Measurements from ENCODE around the gene RGS3. TPM values are rescaled to one million over a fixed set of nuclear protein-coding genes. Genes with fewer than 3 reads are reported as not detected.

The RGS3 gene
- total RNA-seq, 1 donor, result 48.9 TPM

DNA sequence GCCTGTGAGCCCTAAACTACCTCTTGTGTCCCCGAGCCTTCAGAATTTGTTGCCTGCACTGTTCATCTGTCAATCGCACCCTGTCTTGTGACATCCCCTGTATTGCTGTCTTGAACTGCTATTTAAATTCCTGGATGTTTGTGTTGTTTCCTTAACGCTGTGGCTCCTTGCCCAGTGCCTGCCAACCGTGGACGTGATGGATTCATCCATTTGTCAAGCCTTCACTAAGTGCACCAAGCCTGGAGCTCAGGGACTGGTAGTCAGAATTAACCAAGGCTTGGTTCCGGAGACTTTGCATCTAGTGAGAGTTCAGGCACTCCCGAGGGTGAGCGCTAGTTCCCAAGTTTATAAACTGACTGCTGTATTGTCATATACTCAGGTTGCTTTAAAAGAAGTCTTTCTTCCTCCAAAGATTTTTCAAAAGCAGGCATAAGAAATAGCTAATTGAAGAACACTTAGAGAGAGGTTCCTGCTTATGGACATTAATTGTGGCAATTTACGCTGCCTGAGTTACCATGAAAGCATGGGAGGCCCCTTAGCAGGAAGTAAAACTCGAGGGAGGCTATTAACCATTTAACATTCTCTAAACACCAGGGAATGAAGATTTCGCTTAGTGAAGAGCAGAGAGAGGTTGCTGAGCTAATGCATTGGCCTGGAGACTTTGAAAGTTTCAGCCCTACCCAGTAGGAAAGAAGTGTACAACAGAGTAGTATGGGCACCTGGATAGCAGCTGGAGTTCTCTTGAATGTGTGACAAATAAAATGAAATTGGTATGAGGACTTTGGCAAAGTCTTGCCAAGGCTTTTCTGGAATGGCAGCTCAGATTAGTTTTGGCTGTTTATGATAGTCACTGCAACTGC, 29.0 kb downstream of the RGS3 start:
- no peak for DNase-seq (ENCODE audit: low read depth)
- H3K4me3 ChIP-seq (ENCODE audit: low read depth, low read length), result no peak overlapping the region
- no peak for TF ChIP-seq CTCF (IDR thresholded peaks at IDR 0.05; ENCODE audit: insufficient read depth, low read length)

- no peak overlapping the region for H3K4me3 ChIP-seq (ENCODE audit: low read depth, low read length)
- TF ChIP-seq CTCF (IDR thresholded peaks at IDR 0.05; ENCODE audit: insufficient read depth, low read length), result no peak
- no peak for DNase-seq (ENCODE audit: low read depth)
Measured at GRCh38 chr9:113493203-113493520, 29.6 kb downstream of the RGS3 start.

DNA sequence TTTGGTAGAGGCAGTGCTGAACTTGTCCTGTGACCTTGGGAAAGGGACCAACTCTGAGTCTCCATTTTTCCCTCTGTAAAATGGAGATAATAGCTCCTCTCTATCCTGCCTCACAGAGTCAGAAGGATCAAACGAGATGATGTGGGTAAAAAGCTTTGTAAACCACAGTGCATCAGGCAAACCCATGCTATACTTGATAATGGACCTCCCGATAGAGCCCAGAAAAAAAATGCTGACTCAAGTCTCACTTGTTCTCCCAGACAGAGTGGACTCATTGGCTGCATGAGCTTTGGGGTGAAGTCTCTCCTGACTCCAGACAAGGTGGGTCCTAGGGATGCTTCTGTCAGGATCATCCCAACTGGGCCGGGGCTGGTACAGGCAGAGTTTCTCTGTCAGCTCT, 32.0 kb downstream of the RGS3 start:
- DNase-seq (ENCODE audit: low read depth), result no peak
- no peak for TF ChIP-seq CTCF (IDR thresholded peaks at IDR 0.05; ENCODE audit: insufficient read depth, low read length)
- H3K4me3 ChIP-seq (ENCODE audit: low read depth, low read length), result no peak overlapping the region

GRCh38 chr9:113497051-113497450, 33.5 kb downstream of the RGS3 start:
- no peak for TF ChIP-seq CTCF (IDR thresholded peaks at IDR 0.05; ENCODE audit: insufficient read depth, low read length)
- H3K4me3 ChIP-seq (ENCODE audit: low read depth, low read length), result no peak overlapping the region
- no peak for DNase-seq (ENCODE audit: low read depth)

GRCh38 chr9:113499153-113499875, 35.8 kb downstream of the RGS3 start:
- TF ChIP-seq CTCF (IDR thresholded peaks at IDR 0.05; ENCODE audit: insufficient read depth, low read length), result no peak
- no peak for DNase-seq (ENCODE audit: low read depth)
- H3K4me3 ChIP-seq (ENCODE audit: low read depth, low read length), result no peak overlapping the region

DNA sequence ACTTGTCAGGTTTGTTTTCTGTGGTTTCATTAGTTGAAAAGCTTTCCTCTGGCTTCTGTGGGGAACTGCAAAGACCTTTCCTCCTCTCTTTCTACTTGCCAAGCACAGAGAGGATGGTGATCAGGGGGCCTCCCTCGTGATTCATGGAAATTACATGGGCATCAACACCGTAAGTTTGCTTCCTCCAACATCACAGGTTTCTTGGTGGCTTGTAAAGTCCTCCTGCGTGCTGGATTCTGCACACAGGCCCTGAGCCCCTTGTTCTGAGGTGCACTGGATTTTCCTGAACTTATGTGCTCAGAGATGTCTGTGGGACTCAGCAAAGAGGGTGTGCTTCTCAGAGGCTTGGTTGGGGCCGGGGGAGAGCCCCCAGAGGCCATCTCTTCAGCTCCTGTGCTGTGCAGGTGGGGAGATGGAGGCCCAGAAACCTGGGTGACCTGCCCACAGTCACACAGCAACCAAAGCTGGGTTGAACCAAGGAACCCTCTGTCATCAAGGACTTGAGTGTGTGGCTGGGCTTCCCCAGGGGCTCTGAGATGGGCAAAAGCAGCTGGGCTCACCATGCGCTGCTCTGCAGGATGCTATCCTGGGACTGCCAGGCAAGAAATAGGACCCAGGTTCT, 36.5 kb downstream of the RGS3 start:
- H3K4me3 ChIP-seq (ENCODE audit: low read depth, low read length), result no peak overlapping the region
- no peak for DNase-seq (ENCODE audit: low read depth)
- no peak for TF ChIP-seq CTCF (IDR thresholded peaks at IDR 0.05; ENCODE audit: insufficient read depth, low read length)

All from fibroblast of the aortic adventitia (primary cell).